Inferior parietal cortex (tissue), 1 donor: Measurements from ENCODE around the gene FSTL4.
A peak's percentile ranks its signal among the peaks of the same experiment; 100 is the strongest.

ENCODE experiments used
- DNase-seq: peaks from one replicate; pipeline ENCODE4 v3.0.0-alpha.2; 2016; ENCODE audit errors: extremely low spot score

FSTL4 gene

DNA sequence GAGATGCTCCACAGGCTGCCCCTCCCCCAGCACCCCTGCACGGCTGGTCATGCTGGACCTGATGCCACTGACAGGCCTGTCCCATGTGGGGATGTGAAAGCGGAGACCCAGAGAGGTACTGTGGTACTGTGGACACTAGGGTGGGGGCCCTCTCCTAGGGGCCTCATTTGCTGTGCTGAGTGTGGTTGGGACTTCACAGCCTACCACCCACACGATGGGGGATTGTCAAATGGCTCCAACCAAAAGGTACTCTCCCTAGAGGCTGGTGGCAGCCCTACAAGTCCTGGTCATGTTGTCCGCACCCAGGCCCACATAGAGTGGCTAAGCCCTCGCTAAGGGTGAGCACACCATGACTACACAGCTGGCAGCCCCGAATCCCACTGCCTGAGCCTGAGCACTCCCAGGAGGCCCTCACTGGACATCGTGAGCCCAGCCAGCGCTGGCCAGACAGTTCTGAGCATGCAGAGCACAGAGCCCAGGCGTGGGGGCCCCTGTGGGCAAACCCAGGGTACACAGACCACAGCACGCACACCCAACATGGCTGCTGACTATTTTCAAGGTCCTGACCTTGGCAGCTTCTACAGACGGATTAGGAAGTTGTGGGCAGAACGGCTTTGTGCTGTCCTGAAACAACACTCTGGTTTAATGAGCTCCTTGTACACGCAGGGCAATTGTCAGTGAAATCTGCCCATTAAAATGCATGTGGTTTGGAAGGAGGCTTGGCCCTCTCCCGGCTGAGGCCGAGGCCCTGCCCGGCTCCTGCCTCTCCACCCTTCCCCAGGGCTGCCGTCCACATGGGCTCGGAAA is 346.4 kb downstream of the FSTL4 start:
- no peak for DNase-seq

DNA sequence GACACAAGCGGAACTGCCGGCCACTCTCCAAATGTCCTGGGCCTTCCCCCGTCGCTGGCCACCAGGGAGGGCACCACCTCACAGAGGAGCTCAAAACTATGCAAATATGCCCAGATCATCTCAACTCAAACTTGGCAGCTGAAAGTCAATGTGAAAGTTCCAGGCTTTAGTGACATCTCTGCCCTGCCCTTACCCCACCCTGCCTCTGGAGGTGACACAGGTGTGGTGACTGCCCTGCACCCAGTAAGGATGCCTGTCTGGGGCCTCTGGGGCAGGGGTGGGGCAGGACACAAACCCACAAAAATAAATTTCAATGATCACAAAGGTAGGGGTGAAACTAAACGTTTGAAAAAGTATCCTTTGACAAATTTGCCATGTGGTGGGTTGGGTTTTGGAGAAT is 347.1 kb downstream of the FSTL4 start:
- DNase-seq = no peak

DNA sequence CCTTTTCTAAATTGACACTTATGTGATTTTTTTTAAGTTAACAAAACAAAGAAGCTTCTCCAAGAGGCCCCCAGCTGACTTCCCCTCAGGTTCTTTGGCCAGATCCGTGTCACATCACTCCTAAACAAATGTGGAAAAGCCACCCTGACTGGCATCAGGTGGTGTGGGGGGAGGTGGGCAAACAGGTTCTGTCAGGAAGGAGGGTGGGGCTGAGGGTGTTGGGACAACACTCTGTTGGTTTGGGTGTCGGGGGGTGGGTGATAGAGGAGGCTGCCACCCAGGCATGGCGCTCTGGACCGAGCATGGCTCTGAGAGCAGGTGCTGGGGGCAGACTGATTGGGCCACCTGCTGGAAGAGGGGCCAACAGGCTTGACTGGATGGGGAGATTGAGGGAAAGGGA is 349.7 kb downstream of the FSTL4 start:
- no peak for DNase-seq

DNA sequence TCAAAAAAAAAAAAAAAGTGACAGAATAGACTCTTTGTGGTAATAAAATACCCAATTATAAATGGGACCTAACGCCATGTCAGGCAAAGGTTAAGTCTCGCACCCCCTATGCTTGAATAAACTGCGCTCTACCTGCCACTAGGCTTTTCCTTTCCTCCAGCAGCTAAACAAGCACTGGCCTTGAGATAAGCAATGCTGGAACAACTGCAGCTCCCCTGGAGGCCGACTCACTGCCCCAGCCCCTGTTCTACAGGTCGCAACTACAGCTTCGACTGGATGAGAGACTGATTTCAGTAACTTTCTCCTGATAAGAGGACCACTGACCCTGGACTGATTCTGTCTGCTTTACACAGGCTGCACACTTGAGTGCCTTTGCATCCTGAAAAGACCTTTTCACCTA is 350.3 kb downstream of the FSTL4 start:
- no peak for DNase-seq

DNA sequence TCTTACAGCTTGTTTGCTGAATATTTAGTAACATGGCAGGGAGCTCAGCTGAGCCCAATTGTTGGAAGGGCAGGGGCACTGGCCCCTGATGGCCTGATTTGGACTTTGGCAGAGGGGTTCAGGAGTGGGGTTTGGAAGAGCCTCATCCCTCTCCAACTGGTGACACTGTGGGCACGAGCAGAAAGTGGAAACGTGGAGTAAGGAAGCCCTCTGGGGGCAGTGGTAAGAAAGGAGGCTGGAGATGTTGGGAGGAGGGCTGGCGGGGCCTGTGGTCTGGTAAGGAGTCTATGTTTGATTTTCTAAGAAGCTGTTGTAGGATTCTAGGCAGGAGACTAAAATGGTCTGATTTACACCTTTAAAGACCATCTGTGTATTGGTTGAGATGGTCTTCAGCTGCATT is 351.6 kb downstream of the FSTL4 start:
- no peak for DNase-seq

DNA sequence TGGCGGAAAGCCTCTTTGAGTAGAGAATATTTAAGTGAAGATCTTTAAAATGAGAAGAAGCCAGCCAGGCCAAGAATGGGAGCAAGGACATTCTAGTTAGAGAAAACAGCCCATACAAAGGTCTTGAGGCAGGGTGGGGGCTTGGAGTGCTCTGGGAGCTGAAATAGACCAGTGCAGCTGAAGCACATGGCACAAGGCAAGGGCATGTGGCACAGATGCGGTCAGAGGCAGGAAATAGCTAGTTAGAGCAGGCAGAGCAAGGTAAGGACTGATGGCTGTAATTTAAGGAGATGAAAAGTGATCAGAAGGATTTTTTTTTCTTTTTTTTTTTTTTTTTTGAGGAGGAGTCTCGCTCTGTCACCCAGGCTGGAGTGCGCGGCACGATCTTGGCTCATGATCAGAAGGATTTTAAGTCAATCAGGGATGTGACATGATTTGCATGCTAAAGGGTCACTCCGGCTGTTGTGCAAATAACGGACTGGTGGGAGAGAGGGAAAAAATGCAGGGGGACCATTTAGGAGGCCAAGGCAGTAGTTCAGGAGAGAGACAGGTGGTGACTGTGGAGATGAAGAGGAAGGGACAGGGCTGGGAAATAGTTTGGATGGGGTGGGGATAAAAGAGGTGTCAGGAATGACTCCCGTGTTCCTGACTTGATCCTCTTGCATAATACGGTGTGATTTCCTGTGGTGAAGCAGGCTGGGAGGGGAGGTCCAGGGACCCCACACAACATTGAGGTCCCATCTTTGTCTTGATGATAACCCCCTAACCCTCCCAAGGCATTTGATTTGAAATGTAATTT is 352.9 kb downstream of the FSTL4 start:
- no peak for DNase-seq

DNA sequence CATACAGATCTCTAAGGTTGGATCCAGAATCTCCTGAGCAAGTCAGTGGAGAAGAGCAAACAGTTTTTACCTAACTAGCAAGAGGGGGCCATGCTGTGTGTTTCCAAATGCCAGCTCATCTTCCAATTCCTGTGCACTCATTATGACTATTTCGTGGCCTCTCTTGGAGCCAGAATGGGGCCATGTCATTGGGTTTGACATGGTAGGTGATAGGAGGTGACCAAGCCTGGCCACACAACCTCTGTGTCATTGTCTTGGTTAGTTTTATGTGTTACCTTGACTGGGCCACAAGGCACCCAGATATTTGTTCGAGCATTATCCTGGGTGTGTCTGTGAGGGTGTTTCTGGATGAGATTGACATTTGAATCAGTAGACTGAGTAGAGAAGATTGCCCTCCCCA is 354.4 kb downstream of the FSTL4 start:
- no peak for DNase-seq

DNA sequence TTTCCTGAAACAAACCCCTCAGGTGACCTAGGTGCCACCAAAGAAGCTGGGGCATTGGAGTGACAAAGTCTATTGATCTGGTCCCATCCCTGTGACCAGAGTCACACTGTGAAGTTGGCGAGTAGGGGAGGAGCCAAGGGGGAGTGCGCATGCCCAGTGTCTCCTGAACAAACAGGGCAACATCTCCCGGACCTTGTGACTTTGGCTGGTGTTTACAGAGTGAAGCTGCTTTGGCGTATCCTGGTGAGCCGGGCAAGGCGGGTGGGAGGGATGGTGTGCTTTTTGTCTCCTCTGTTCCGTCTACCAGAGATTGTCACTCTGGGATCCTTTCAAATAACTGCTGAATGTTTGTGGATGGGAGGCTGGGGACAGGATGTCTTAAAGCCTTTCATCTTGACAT is 356.1 kb downstream of the FSTL4 start:
- DNase-seq = no peak

DNA sequence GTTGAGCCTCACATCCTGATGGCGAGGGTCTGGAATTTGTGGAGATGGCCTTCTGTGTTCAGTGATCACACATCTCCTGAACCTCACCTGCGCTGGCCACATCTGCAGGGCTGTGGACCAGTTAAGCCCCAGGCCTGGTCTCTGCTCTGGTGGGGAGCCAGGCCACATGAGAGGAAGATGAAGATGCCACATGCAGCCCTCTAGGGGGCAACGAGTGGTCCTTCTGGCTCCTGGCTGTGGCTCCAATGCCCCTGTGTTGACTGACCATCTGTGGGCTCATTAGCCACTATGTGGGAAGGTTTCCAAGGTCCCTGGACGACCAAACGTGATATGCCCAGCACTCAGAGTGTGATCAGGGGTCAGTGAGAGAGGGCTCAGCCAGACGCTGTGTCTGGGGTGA is 357.5 kb downstream of the FSTL4 start:
- no peak for DNase-seq

DNA sequence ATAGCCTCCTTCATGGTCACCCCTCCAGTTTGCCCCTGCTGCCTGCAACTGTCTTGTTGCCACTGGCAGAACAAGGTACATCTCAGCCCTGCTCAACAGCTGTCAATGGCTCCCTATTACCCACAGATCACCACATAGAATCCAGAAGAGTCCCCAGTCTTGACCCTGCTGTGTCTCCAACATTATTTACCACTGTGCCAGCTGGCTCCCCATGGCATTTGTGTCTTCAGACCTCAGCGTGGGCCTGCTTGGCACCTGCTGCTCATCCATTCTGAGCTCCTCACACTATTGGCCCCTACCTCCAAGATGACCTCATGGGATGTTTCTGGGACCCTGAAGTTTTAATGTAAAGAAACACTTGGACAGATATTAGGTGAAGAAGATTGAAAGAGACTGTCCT is 358.7 kb downstream of the FSTL4 start:
- DNase-seq = no peak

DNA sequence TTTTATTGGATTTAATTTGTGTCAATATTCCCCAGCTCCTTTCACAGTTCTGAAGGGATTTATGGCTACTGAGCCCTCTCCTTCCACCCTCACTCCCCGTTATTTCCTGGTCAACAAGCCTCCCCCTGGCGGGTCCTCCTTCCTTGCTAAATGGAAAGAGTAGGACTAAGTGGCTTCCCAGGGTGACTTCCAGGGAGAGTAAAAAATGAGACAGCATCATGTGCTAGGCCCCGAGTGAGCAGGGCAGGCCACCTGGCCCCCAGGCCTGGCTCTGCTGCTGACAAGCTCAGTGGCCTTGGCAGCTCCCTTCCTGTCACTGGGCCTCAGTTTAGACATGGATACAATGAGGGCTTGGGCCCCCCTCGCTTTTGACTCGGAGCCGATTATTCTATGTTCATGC is 359.3 kb downstream of the FSTL4 start:
- DNase-seq = no peak

DNA sequence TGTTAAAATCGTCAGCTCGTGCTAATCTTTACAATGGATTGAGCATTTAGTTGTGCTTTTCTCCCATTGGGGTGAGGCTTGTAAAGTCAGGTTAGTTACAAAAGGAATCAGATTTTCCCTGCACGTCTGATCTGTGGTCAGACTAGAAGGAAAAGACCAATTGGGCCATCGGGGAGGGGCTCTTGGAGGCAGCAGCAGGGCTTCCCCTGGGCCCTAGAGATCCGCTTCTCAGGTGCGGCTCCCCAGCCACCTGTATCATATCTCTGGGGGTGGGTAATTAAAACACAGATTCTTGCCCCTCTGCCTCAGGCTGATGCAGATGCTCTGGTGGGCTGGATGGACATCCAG is 360.2 kb downstream of the FSTL4 start:
- no peak for DNase-seq

DNA sequence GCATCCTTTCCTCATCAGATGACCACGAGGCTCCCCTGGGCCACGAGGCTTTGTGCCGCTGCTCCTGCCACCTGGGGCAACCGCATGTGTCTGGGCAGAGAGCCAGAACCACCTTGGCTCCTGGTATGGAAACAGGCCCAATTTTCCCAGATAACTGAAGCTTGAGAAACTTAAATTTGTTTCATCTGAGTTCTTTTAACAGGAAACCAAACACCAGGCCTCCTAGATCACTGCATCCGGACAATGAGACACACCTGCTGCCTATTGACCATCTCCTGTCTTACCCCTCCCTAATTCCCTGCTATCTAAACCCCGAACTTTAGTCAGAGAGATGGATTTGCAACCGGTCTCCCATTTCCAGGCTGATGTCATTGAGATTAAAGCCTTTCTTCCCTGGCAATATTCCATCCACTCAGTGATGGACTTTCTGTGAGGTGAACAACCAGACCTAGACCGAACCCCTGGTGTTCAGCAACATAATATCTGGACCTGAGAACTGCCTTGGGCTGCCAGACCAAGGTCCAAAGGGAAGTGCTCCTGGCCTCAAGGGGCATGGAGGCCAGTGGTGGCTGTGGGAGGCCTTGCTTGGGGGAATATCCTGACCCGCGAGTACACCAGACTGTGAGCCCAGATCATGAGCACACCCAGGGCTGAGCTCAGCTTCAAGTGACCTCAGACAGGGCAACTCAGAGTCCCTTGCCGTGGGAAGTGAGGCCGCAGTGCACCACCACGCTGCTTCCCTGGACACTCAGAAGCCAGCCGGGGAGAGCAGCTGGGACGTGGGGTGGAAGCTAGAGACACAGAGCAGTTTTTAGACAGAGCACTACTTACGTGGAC is 360.8 kb downstream of the FSTL4 start:
- no peak for DNase-seq

DNA sequence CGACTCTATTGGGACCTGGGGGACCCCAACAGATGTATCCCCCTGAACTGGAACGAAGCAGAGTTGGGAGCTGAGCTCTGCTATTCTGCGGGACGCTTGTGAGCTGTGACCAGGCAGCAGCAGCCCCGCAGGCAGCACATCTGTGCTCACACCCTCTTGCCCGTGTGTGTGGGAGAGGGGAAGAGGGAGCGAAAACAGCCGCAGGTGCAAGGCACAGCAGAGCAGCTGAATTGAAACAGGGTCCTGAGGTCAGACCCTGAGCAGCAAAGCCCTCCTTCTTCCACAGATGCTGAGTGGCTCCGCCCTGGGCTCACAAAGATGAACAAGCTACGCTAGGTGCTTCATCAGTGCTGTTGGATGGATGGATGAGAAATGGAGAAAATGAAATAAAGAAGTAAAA is 361.8 kb downstream of the FSTL4 start:
- no peak for DNase-seq

DNA sequence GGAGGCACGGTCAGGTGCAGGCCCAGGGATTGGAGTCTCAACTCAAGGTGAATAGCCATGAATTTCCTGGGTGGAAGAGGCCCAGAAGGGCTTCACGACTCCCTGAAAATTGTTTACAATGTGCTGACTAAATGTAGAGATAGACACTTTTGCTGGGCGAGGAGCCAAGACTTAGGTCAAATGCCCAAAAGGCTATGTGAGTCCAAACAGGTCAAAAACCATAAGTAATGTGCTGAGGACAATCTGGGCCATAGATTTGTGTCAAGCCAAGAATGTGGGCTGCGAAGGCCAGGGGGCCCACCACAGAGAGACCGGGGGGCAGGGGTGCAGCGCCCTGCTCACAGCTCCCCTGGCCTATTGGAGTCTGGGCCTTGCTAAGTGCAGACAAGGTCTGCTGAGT is 362.7 kb downstream of the FSTL4 start:
- no peak for DNase-seq

DNA sequence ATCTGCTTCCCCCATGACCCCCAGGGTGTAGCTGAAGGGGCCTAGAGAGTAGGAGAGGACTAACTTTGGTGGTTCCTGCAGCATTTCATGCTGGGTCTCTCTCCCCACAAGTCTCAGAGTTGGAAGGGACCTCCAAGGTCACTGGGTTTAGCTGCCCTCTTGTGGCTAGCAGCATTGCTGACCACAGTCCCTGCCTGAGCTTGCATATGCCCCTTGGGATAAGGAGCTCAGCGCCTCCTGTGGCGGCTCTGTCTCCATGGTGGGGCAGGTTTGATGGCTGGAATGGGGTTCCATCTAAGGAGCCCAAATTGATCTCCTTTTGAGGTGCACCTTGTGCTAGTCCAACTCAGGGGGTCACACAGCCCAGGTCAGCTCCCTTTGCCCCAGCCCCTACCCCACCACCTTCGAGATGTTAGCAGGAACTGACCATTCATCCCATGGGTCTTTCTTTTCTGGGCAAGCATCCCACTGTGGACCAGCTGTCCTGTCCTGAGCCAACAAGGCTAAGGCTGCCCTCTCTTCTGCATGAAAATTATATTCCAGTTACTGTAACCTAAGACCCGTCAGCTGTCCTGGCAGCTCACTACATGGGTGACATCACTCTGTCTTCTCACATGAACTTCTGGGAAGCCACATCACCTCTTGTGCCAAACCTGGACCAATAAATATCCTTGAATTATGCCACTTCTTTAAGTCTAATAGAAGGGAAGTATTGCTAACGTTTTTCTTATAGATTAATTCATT is 364.3 kb downstream of the FSTL4 start:
- no peak for DNase-seq

DNA sequence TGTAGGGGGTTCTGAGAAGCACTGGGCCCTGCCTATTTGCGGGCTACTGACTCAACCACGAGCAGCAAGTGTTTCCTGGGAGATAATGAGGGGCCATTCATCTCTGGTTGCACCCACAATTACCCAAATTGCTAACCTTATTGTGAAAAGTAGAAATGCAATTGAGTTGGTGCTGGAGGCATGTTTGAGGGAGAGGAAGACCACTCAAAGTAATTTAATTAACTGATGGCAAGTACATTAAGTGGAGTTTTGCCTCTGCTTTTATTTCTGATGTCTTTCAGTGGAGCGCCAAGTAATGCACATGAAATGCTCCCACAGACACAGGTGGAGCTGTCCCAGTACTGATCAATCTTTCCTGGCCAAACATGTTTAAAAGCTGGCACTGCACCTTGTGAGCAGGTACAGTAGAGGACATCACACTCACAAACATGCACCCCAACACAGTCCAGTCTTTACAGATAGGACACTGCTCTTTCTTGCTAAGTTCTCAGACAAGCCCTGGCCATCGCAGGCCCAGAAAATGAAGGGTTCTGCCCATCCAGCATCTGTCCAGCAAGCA is 365.1 kb downstream of the FSTL4 start:
- no peak for DNase-seq

DNA sequence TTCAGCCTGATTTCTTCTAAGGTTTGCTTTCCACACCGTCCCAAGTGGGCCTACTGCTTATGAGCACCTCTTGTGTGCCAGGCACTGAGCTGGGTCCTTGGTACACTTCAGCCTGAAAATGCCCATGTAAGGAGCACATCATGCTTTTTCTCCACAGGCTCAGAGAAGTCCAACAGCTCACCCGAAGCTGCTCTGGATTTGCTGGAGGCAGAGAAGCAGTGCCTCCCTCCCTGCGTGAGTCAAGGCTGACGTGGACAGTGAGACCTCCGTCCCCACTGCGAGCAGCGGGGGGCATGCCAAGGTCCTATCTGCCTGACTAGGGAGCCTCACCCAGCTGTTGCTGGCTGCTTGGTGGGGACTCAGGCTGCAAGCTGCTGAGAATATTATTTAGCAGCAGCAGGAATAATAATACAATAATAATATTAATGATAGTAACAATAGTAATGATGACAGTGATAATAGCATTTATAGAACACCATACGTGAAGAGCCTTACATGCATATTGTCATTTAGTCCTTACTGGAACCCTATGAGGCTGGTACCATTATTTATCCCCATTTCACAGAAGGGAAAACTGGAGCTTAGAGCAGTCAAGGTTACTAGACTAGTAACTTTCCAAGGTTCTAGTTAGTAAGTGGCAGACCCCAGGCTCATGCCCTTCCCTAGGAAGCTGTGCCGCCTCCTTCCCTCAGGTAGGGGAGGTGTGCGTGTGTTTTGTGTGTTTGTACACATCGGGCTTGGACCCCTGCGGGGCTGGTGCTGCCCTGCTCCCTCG is 365.8 kb downstream of the FSTL4 start:
- DNase-seq = no peak

DNA sequence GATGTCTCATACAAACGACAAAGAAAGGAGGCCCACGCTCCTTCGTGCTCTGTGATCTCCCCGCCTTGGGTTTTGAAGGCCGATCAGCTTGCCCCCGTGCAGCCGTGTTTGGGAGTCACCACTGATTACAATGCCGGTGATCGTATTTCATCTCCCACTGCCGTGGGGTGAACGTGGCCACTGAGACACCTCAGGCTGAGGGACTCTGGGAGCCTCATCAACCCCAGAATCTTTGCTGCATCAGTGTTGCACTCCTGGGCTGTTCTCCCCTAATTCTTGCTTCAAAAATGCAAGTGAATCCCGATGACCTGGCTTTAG is 366.3 kb downstream of the FSTL4 start:
- no peak for DNase-seq

DNA sequence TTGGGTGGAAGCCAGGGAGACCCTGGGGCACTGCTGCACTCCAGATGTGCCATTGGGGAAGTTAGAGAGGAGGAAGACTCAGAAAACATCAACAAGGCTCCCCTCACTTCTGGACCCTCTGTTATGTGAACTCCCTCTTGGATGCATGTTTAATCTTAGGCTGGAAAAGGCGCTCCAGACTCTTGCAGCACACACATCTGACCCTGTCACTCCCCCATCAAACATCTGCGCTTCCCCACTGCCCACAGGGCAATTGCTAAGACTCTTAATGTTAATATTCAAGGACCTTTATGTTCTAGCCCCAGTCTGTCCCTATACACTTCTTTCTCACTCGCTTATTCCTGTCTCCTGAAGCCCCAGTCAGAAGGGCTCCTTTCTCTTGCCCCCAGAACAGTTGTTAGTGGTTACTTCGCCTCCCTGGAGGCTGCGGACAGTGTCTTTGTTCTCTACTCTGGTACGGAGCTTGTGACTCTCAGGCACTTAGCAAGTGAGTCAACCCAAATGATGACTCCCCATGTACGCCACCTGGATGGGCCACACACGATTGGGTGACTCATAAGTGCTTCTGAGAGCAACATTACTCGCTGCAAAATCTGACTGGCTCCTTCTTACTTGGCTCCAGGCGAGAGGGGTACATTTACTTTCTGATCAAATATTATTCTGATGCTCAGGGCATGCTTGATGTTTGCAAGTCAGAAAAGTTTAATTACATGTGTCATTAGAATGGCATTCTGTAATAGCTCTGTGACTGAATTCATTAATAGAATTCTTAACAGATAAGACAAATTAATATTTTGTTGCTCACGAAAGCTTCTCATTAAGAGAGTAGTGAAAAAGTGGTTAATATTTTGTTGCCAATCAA is 366.9 kb downstream of the FSTL4 start:
- DNase-seq = peak; percentile 53
